H1 (cell line): ENCODE data around the gene MTMR4. TPM values are rescaled to one million over a fixed set of nuclear protein-coding genes. Genes with fewer than 3 reads are reported as not detected.

Experiments
- CTCF ChIA-PET: fragments of 300-600 bp; sonication (Branson Sonifier 250); formaldehyde crosslinking; loops from one replicate; lab custom pipeline; 2021; ENCODE audit not compliant: partially characterized antibody; lab: Charles Lee
- POLR2A ChIA-PET: fragments of 300-600 bp; sonication (Branson Sonifier 250); formaldehyde crosslinking; loops from one replicate; lab custom pipeline; 2021; ENCODE audit warnings: inconsistent platforms; ENCODE audit not compliant: partially characterized antibody; lab: Charles Lee
- DNase-seq, 2 experiments: peaks; one replicate each; pipeline versions ENCODE4 v3.0.0 to v3.0.0-alpha.2; 2010 to 2022; ENCODE audit warnings: low spot score in 2 of 2, low read depth in 1 of 2, mixed read lengths in 1 of 2
- FAIRE-seq: peaks from 2 replicates; lab custom pipeline; 2011; peaks lifted over from hg19 to GRCh38; lab: Jason Lieb, UNC
- H2AFZ ChIP-seq: 2 replicates; pipeline ENCODE4 v1.8.1; 2012; ENCODE audit warnings: low read length, inconsistent platforms
- H2AK5ac ChIP-seq: 2 replicates; pipeline ENCODE4 v1.6.1; 2013; ENCODE audit warnings: low read depth, low read length
- H2BK120ac ChIP-seq: replicated peaks from 2 replicates; pipeline ENCODE3; 2013; ENCODE audit warnings: low read depth, low read length, inconsistent platforms
- H2BK12ac ChIP-seq: 2 replicates; pipeline ENCODE4 v1.6.1; 2013; ENCODE audit warnings: low read depth, low read length
- H2BK15ac ChIP-seq: 2 replicates; pipeline ENCODE4 v1.6.1; 2013; ENCODE audit warnings: low read length
- H2BK20ac ChIP-seq: 2 replicates; pipeline ENCODE4 v1.6.1; 2013; ENCODE audit warnings: low read length
- H2BK5ac ChIP-seq: 2 replicates; pipeline ENCODE4 v1.6.1; 2013; ENCODE audit warnings: low read depth, low read length
- H3K14ac ChIP-seq: 2 replicates; pipeline ENCODE4 v1.6.1; 2013; ENCODE audit warnings: inconsistent platforms; ENCODE audit not compliant: insufficient read length
- H3K18ac ChIP-seq: 2 replicates; pipeline ENCODE4 v1.6.1; 2013; ENCODE audit warnings: low read length; ENCODE audit errors: extremely low read depth
- H3K23ac ChIP-seq: 2 replicates; pipeline ENCODE4 v1.6.1; 2013; ENCODE audit warnings: inconsistent platforms; ENCODE audit not compliant: insufficient read length
- H3K23me2 ChIP-seq: 2 replicates; pipeline ENCODE4 v1.6.1; 2013; ENCODE audit warnings: low read depth, low read length
- H3K27ac ChIP-seq: 2 replicates; pipeline ENCODE4 v1.6.1; 2011; ENCODE audit warnings: low read depth, low read length, inconsistent platforms
- H3K27me3 ChIP-seq, 4 experiments: replicated peaks in 1 of 4; 1 replicate in 1 of 4; 2 replicates in 3 of 4; pipeline versions ENCODE4 v1.6.1 to v1.8.1; 2011 to 2013; ENCODE audit warnings: low read length in 3 of 4, mild to moderate bottlenecking in 3 of 4, inconsistent platforms in 2 of 4, mixed read lengths in 2 of 4, moderate library complexity in 1 of 4; ENCODE audit not compliant: control insufficient read depth in 3 of 4, insufficient read depth in 3 of 4; ENCODE audit errors: extremely low read depth in 1 of 4
- H3K36me3 ChIP-seq, 4 experiments: 2 replicates each; pipeline versions ENCODE4 v1.6.1 to v1.8.1; 2011 to 2013; ENCODE audit warnings: mild to moderate bottlenecking in 4 of 4, low read length in 3 of 4, moderate library complexity in 2 of 4, control low read depth in 1 of 4, inconsistent platforms in 1 of 4; ENCODE audit not compliant: insufficient read depth in 4 of 4, control insufficient read depth in 2 of 4
- H3K4ac ChIP-seq: replicated peaks from 2 replicates; pipeline ENCODE3; 2013; ENCODE audit warnings: low read length, low read depth, mixed read lengths, inconsistent platforms; ENCODE audit not compliant: insufficient read length
- H3K4me1 ChIP-seq, 4 experiments: replicated peaks in 1 of 4; 1 replicate in 1 of 4; 2 replicates in 3 of 4; pipeline versions ENCODE4 v1.6.1 to v1.8.1; 2011 to 2013; ENCODE audit warnings: low read length in 3 of 4, inconsistent platforms in 2 of 4, mixed read lengths in 1 of 4; ENCODE audit not compliant: insufficient read depth in 4 of 4, control insufficient read depth in 3 of 4
- H3K4me2 ChIP-seq, 2 experiments: 2 replicates each; pipeline versions ENCODE4 v1.6.1 to v1.8.1; 2011 to 2013; ENCODE audit warnings: low read depth in 2 of 2, low read length in 2 of 2, control low read depth in 1 of 2, inconsistent platforms in 1 of 2, mild to moderate bottlenecking in 1 of 2; ENCODE audit not compliant: insufficient read depth in 1 of 2
- H3K4me3 ChIP-seq, 4 experiments: fragments of 200-600, 300-600 bp in 1 of 4; sonication (generic), shearing (Covaris generic), sonication (Bioruptor Twin) in 1 of 4; 2 replicates each; pipeline versions ENCODE4 v1.5.1 to v1.8.1; 2011 to 2016; ENCODE audit warnings: low read length in 4 of 4, low read depth in 3 of 4, control low read depth in 2 of 4, inconsistent platforms in 2 of 4, mild to moderate bottlenecking in 2 of 4, mixed read lengths in 1 of 4, moderate library complexity in 1 of 4; ENCODE audit not compliant: insufficient read depth in 2 of 4; ENCODE audit errors: extremely low read depth in 1 of 4
- H3K56ac ChIP-seq: replicated peaks from 2 replicates; pipeline ENCODE3; 2013; ENCODE audit warnings: low read depth, mild to moderate bottlenecking, mixed read lengths, low read length, inconsistent platforms; ENCODE audit not compliant: insufficient read length
- H3K79me1 ChIP-seq: 2 replicates; pipeline ENCODE4 v1.6.1; 2013; ENCODE audit warnings: low read depth, low read length, control low read depth
- H3K79me2 ChIP-seq, 2 experiments: 2 replicates each; pipeline versions ENCODE4 v1.6.1 to v1.8.1; 2012 to 2013; ENCODE audit warnings: low read length in 2 of 2, mild to moderate bottlenecking in 2 of 2, inconsistent platforms in 1 of 2; ENCODE audit not compliant: insufficient read depth in 2 of 2, control insufficient read depth in 1 of 2
- H3K9ac ChIP-seq, 4 experiments: replicated peaks in 1 of 4; 1 replicate in 1 of 4; 2 replicates in 3 of 4; pipeline versions ENCODE4 v1.6.1 to v1.8.1; 2011 to 2013; ENCODE audit warnings: low read depth in 3 of 4, low read length in 3 of 4, control low read depth in 2 of 4, mild to moderate bottlenecking in 2 of 4, moderate library complexity in 2 of 4, inconsistent platforms in 1 of 4; ENCODE audit errors: extremely low read depth in 1 of 4
- H3K9me3 ChIP-seq, 2 experiments: 2 replicates each; pipeline versions ENCODE4 v1.6.1 to v1.8.1; 2012 to 2013; ENCODE audit warnings: mild to moderate bottlenecking in 2 of 2, moderate library complexity in 2 of 2, control low read depth in 1 of 2, inconsistent platforms in 1 of 2, low read depth in 1 of 2, low read length in 1 of 2, mixed read lengths in 1 of 2; ENCODE audit not compliant: insufficient read depth in 2 of 2
- H4K20me1 ChIP-seq, 2 experiments: replicated peaks in 1 of 2; 2 replicates each; pipeline versions ENCODE3 to v1.8.1; 2011 to 2013; ENCODE audit warnings: inconsistent platforms in 2 of 2, low read length in 2 of 2, mild to moderate bottlenecking in 1 of 2; ENCODE audit not compliant: insufficient read depth in 2 of 2, control insufficient read depth in 1 of 2
- H4K5ac ChIP-seq: 2 replicates; pipeline ENCODE4 v1.6.1; 2013; ENCODE audit warnings: low read length, low read depth, mixed read lengths, inconsistent platforms; ENCODE audit not compliant: insufficient read length
- H4K8ac ChIP-seq: 2 replicates; pipeline ENCODE4 v1.8.0; 2013; ENCODE audit warnings: mild to moderate bottlenecking, moderate library complexity, low read length, inconsistent platforms; ENCODE audit not compliant: insufficient read depth; ENCODE audit errors: extremely low read depth
- H4K91ac ChIP-seq: replicated peaks from 2 replicates; pipeline ENCODE3; 2013; ENCODE audit warnings: low read length, mixed read lengths, inconsistent platforms; ENCODE audit not compliant: insufficient read length
- BACH1 ChIP-seq: IDR thresholded peaks from 2 replicates; pipeline ENCODE4 v1.6.1; 2012; ENCODE audit warnings: low read length, improper control_type of control experiment
- BCL11A ChIP-seq, 2 experiments: IDR thresholded peaks; one replicate each; pipeline ENCODE4 v1.6.1; 2011; ENCODE audit warnings: low read depth in 2 of 2, low read length in 2 of 2, mild to moderate bottlenecking in 2 of 2
- JUN ChIP-seq: IDR thresholded peaks from 2 replicates; pipeline ENCODE4 v1.6.1; 2011; ENCODE audit warnings: low read depth, mild to moderate bottlenecking, improper control_type of control experiment, low read length
- KDM1A ChIP-seq: fragments of 200-600, 300-600 bp; sonication (generic); IDR thresholded peaks from 2 replicates; pipeline ENCODE4 v1.7.1; 2016; ENCODE audit warnings: mild to moderate bottlenecking, low read length, borderline replicate concordance
- POLR2A ChIP-seq, 2 experiments: IDR thresholded peaks; 1 replicate in 1 of 2; 2 replicates in 1 of 2; pipeline ENCODE4 v1.6.1; 2011; ENCODE audit warnings: low read depth in 2 of 2, low read length in 2 of 2, mild to moderate bottlenecking in 2 of 2; ENCODE audit errors: control extremely low read depth in 1 of 2
- RBBP5 ChIP-seq: IDR thresholded peaks from 2 replicates; pipeline ENCODE4 v1.7.1; 2012; ENCODE audit warnings: low read depth, mild to moderate bottlenecking, inconsistent platforms, low read length, moderate library complexity, borderline replicate concordance
- RFX5 ChIP-seq: IDR thresholded peaks from 2 replicates; pipeline ENCODE4 v1.6.1; 2011; ENCODE audit warnings: low read depth, low read length, improper control_type of control experiment, borderline replicate concordance
- SIRT6 ChIP-seq: IDR thresholded peaks from one replicate; pipeline ENCODE4 v1.7.1; 2012; ENCODE audit warnings: low read length, inconsistent platforms
- WGBS, 2 experiments: shearing (Covaris generic) in 1 of 2; methylation state at CpG; one replicate each; pipeline versions ENCODE4 v1.1.6 to v1.1.7; 2013 to 2015; ENCODE audit warnings: low lambda C conversion rate in 2 of 2, mixed read lengths in 2 of 2, inconsistent platforms in 1 of 2, low coverage in 1 of 2, missing lambda C conversion rate in 1 of 2; ENCODE audit not compliant: insufficient replicate concordance in 2 of 2, insufficient coverage in 1 of 2, insufficient read length in 1 of 2; ENCODE audit errors: extremely low coverage in 1 of 2, missing lambda C conversion rate in 1 of 2; 5-methylcytosine and 5-hydroxymethylcytosine counted together
- polyA plus RNA-seq, 7 experiments: library from polyadenylated mRNA; depleted of rRNA in 3 of 7; stranded (reverse) in 5 of 7; unstranded in 2 of 7; fragments of >200 nt in 5 of 7; fragments of 200-250 nt in 2 of 7; gene quantifications; 1 replicate in 5 of 7; 2 replicates in 1 of 7; 4 replicates in 1 of 7; pipeline versions ENCODE4 v1.2.1 to v1.2.3, GENCODE V29; 2011 to 2013; ENCODE audit warnings: missing spikeins in 2 of 7, mixed read lengths in 2 of 7
- total RNA-seq: library from RNA; stranded (reverse); fragmentation: NEBNext Ultra II Directional; extraction: Animal tissue kit (Norgen Biotek cat#: 25700); gene quantifications from 2 replicates; pipeline ENCODE4 v1.2.1, GENCODE V29; 2021
- TF ChIP-seq, protein P1 (sequence below): IDR thresholded peaks from 2 replicates; pipeline ENCODE4 v1.6.1; 2011; ENCODE audit warnings: low read depth, mild to moderate bottlenecking, low read length; ENCODE audit not compliant: insufficient read depth

Gene MTMR4
- total and polyA plus RNA-seq, 2 of the 8 experiments (the other 6 are each of a cell fraction or from before 2014, with no cell fraction given), result 15.9 to 39.2 TPM

DNA sequence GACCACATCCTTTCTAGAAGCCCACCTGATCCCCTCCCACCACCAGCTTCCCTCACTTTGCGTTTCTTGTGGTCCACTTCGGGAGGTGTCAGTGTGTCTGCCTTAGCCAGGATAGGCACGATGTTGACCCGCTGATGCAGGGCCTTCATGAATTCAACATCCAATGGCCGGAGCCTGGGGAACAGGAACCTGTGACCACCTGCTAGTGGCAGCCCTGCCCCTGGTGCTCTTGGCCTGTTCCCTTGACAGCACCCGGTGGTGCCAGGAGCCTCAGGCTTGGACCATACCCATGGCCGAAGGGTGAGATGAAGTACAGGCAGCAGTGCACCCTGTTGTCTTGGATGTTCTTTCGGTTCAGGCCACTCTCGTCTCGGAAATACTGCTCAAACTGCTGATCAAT, 7.2 kb upstream of the MTMR4 start:
- Histone ChIP-seq H2BK5ac (no peak overlapping the region), H3K9me3 (no peaks in the 10 kb centered on the region), H2AFZ (no peak overlapping the region), H3K56ac (no peak overlapping the region), H4K5ac (no peak overlapping the region), H2BK15ac (no peak overlapping the region), H2BK12ac (no peak overlapping the region), H3K4ac (no peak overlapping the region), H3K23ac (no peak overlapping the region), H4K91ac (no peak overlapping the region), H3K18ac (no peak overlapping the region), H3K27ac (no peak overlapping the region), H4K8ac (no peak overlapping the region; the same call in 1 of the 2 replicates), H3K4me3 (no peak overlapping the region), H3K14ac (no peak overlapping the region), H2BK20ac (no peak overlapping the region), H2AK5ac (no peak overlapping the region), H3K79me2 (peaks cover 0 to 2% of the 10 kb centered on the region in 2 experiments; a peak in 2 of 4 replicates), H3K79me1 (peaks cover 4% of the 10 kb centered on the region; the same call in 1 of the 2 replicates), H3K23me2 (peaks cover 8% of the 10 kb centered on the region), H2BK120ac (no peak overlapping the region), H3K4me1 (peaks cover 0 to 9% (median 3%) of the 10 kb centered on the region in 4 experiments; a peak in 6 of 7 replicates), H4K20me1 (no peaks in the 10 kb centered on the region), H3K9ac (no peak overlapping the region), H3K27me3 (no peaks in the 10 kb centered on the region), H3K36me3 (no peaks in the 10 kb centered on the region), H3K4me2 (no peak overlapping the region)
- FAIRE-seq (no peak), DNase-seq (no peak)
- ChIA-PET CTCF (interaction anchor here (0.8 to 7.5 kb wide), 11 partner anchors 13 to 484 kb away, joined by 3 to 163 read pairs (median 3); a partner anchor contains a TSS), POLR2A (interaction anchor here (1.9 to 4.6 kb wide), 2 partner anchors 10 to 110 kb away, joined by 13 to 32 read pairs; no protein-coding TSS in a partner anchor)
- WGBS, 2 experiments, result 90% methylated on average over 10 of the region's 10 CpGs; no CpG with 5 or more reads in 1 of the 2 experiments
- TF ChIP-seq BACH1 (no peak), RFX5 (no peak), JUN (no peak), SIRT6 (no peak), BCL11A (IDR thresholded peaks at IDR 0.05; ENCODE audit: low read depth in 2 of 2, low read length in 2 of 2) (no peak), POLR2A (IDR thresholded peaks at IDR 0.05; ENCODE audit: control extremely low read depth in 1 of 2, low read depth in 2 of 2, low read length in 2 of 2) (no peak), KDM1A (no peak), RBBP5 (no peak)
- TF ChIP-seq, protein P1, sequence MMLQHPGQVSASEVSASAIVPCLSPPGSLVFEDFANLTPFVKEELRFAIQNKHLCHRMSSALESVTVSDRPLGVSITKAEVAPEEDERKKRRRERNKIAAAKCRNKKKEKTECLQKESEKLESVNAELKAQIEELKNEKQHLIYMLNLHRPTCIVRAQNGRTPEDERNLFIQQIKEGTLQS, result no peak
